Activated CD4-positive, alpha-beta T cell treated with anti-CD3 and anti-CD28 coated beads for 48 hours (primary cell): ENCODE measurements around the gene SGMS1.
"Not testable (repeated sequence)": the region's sequence is repeated elsewhere in the genome, so short reads cannot be mapped to it uniquely, and the experiment has no call there.

Experiments
- DNase-seq: peaks from one replicate; pipeline ENCODE4 v3.0.0-alpha.2; 2020

Gene SGMS1

GRCh38 chr10:50445777-50446176 is 178.0 kb downstream of the SGMS1 start:
- DNase-seq = not testable (repeated sequence)

GRCh38 chr10:50440489-50440888 is 183.3 kb downstream of the SGMS1 start:
- no peak for DNase-seq

- DNase-seq = no peak
Measured at GRCh38 chr10:50439806-50440205, 183.9 kb downstream of the SGMS1 start.

- no peak for DNase-seq
Measured at GRCh38 chr10:50439187-50439586, 184.6 kb downstream of the SGMS1 start.

- DNase-seq = no peak
Measured at GRCh38 chr10:50438049-50438936, 185.5 kb downstream of the SGMS1 start.

GRCh38 chr10:50437248-50437647 is 186.5 kb downstream of the SGMS1 start:
- no peak for DNase-seq

GRCh38 chr10:50436805-50437204 is 187.0 kb downstream of the SGMS1 start:
- no peak for DNase-seq

GRCh38 chr10:50432211-50433009 is 191.3 kb downstream of the SGMS1 start:
- DNase-seq = no peak

GRCh38 chr10:50431791-50432190 is 192.0 kb downstream of the SGMS1 start:
- peak; percentile 31 for DNase-seq

GRCh38 chr10:50431133-50431532 is 192.6 kb downstream of the SGMS1 start:
- DNase-seq = no peak

- DNase-seq = no peak
Measured at GRCh38 chr10:50426485-50426884, 197.3 kb downstream of the SGMS1 start.

- not testable (repeated sequence) for DNase-seq
Measured at GRCh38 chr10:50425215-50425614, 198.5 kb downstream of the SGMS1 start.

- DNase-seq = no peak
Measured at GRCh38 chr10:50423448-50423847, 200.3 kb downstream of the SGMS1 start.

GRCh38 chr10:50422259-50422658 is 201.5 kb downstream of the SGMS1 start:
- DNase-seq = no peak

GRCh38 chr10:50421026-50421719 is 202.6 kb downstream of the SGMS1 start:
- DNase-seq = peak; percentile 45

- DNase-seq = peak; percentile 38
Measured at GRCh38 chr10:50420196-50420595, 203.6 kb downstream of the SGMS1 start.

GRCh38 chr10:50419756-50420155 is 204.0 kb downstream of the SGMS1 start:
- no peak for DNase-seq

- DNase-seq = no peak
Measured at GRCh38 chr10:50419091-50419490, 204.7 kb downstream of the SGMS1 start.

GRCh38 chr10:50417886-50418830 is 205.6 kb downstream of the SGMS1 start:
- peak; percentile 60 for DNase-seq

GRCh38 chr10:50417486-50417885 is 206.3 kb downstream of the SGMS1 start:
- no peak for DNase-seq

- no peak for DNase-seq
Measured at GRCh38 chr10:50416881-50417280, 206.9 kb downstream of the SGMS1 start.

GRCh38 chr10:50416181-50416824 is 207.5 kb downstream of the SGMS1 start:
- no peak for DNase-seq
